GM18526 (cell line): Measurements from ENCODE around the gene MRM2.

Experiments
- POLR2A ChIP-seq: IDR thresholded peaks from 3 replicates; pipeline ENCODE4 v1.6.1; 2011; ENCODE audit not compliant: insufficient read length; ENCODE audit errors: extremely low read depth

MRM2 gene

GRCh38 chr7:2220954-2221353 is 21.1 kb downstream of the MRM2 start:
- TF ChIP-seq POLR2A = no peak

GRCh38 chr7:2220506-2220905 is 21.5 kb downstream of the MRM2 start:
- no peak for TF ChIP-seq POLR2A

- no peak for TF ChIP-seq POLR2A
Observed at GRCh38 chr7:2220030-2220429, 22.0 kb downstream of the MRM2 start.

- no peak for TF ChIP-seq POLR2A
Observed at GRCh38 chr7:2219606-2220005, 22.4 kb downstream of the MRM2 start.

- no peak for TF ChIP-seq POLR2A
Observed at GRCh38 chr7:2219136-2219535, 22.9 kb downstream of the MRM2 start.

GRCh38 chr7:2218444-2218785 is 23.6 kb downstream of the MRM2 start:
- TF ChIP-seq POLR2A = no peak

GRCh38 chr7:2217716-2218443 is 24.1 kb downstream of the MRM2 start:
- no peak for TF ChIP-seq POLR2A

- no peak for TF ChIP-seq POLR2A
Observed at GRCh38 chr7:2217206-2217605, 24.8 kb downstream of the MRM2 start.

GRCh38 chr7:2215851-2216250 is 26.2 kb downstream of the MRM2 start:
- TF ChIP-seq POLR2A = no peak

- no peak for TF ChIP-seq POLR2A
Observed at GRCh38 chr7:2214636-2215035, 27.4 kb downstream of the MRM2 start.

GRCh38 chr7:2213551-2214215 is 28.3 kb downstream of the MRM2 start:
- TF ChIP-seq POLR2A = no peak

GRCh38 chr7:2212906-2213305 is 29.1 kb downstream of the MRM2 start:
- no peak for TF ChIP-seq POLR2A

- TF ChIP-seq POLR2A = no peak
Observed at GRCh38 chr7:2211926-2212325, 30.1 kb downstream of the MRM2 start.

- no peak for TF ChIP-seq POLR2A
Observed at GRCh38 chr7:2211259-2211880, 30.6 kb downstream of the MRM2 start.

- TF ChIP-seq POLR2A = no peak
Observed at GRCh38 chr7:2210551-2211258, 31.3 kb downstream of the MRM2 start.

GRCh38 chr7:2209961-2210323 is 32.1 kb downstream of the MRM2 start:
- TF ChIP-seq POLR2A = no peak
